CD8-positive, alpha-beta memory T cell (primary cell): ENCODE data around the gene ARAF. TPM values are rescaled to one million over a fixed set of nuclear protein-coding genes. Genes with fewer than 3 reads are reported as not detected.

Experiments
- CTCF ChIA-PET: fragments of 350-600 bp; sonication (Branson Sonifier 250); formaldehyde crosslinking; loops from one replicate; lab custom pipeline; 2021; ENCODE audit warnings: antibody characterized with exemption; lab: Charles Lee
- POLR2A ChIA-PET: fragments of 350-600 bp; sonication (Branson Sonifier 250); formaldehyde crosslinking; loops from one replicate; lab custom pipeline; 2021; ENCODE audit warnings: antibody characterized with exemption; lab: Charles Lee
- DNase-seq, 5 donors: peaks; one replicate each; pipeline versions ENCODE4 v3.0.0 to v3.0.0-alpha.2; 2020 to 2022; ENCODE audit warnings: mixed read lengths in 1 of 5
- H3K27ac ChIP-seq: one replicate; pipeline ENCODE4 v1.7.0; 2013; ENCODE audit warnings: low read depth, mild to moderate bottlenecking, low read length, moderate library complexity
- H3K27me3 ChIP-seq: 2 replicates; pipeline ENCODE4 v1.7.0; 2013; ENCODE audit warnings: low read length, mild to moderate bottlenecking; ENCODE audit not compliant: insufficient read depth, poor library complexity, severe bottlenecking
- H3K36me3 ChIP-seq: 2 replicates; pipeline ENCODE4 v1.7.0; 2013; ENCODE audit warnings: mild to moderate bottlenecking, low read length, moderate library complexity; ENCODE audit not compliant: insufficient read depth
- H3K4me1 ChIP-seq: 2 replicates; pipeline ENCODE4 v1.7.0; 2013; ENCODE audit warnings: mild to moderate bottlenecking, low read length, moderate library complexity; ENCODE audit not compliant: insufficient read depth
- H3K4me3 ChIP-seq: 2 replicates; pipeline ENCODE4 v1.7.0; 2013; ENCODE audit warnings: mild to moderate bottlenecking, low read length
- H3K9me3 ChIP-seq: 2 replicates; pipeline ENCODE4 v1.7.0; 2013; ENCODE audit warnings: mild to moderate bottlenecking, low read length
- H3K27ac Mint-ChIP-seq, 8 donors: one replicate each; pipeline ENCODE4 v1.8.0; 2020 to 2021; ENCODE audit warnings: mixed read lengths in 8 of 8, mild to moderate bottlenecking in 6 of 8, inconsistent platforms in 3 of 8, moderate library complexity in 3 of 8
- H3K27me3 Mint-ChIP-seq, 2 donors: one replicate each; pipeline ENCODE4 v1.8.0; 2020 to 2021; ENCODE audit warnings: mixed read lengths in 2 of 2, mild to moderate bottlenecking in 1 of 2, moderate library complexity in 1 of 2
- H3K36me3 Mint-ChIP-seq, 3 donors: one replicate each; pipeline ENCODE4 v1.8.0; 2020 to 2021; ENCODE audit warnings: mixed read lengths in 3 of 3, inconsistent platforms in 1 of 3, mild to moderate bottlenecking in 1 of 3
- H3K4me1 Mint-ChIP-seq, 3 donors: one replicate each; pipeline ENCODE4 v1.8.0; 2020 to 2021; ENCODE audit warnings: mixed read lengths in 3 of 3, inconsistent platforms in 1 of 3, mild to moderate bottlenecking in 1 of 3
- H3K4me3 Mint-ChIP-seq, 7 donors: one replicate each; pipeline ENCODE4 v1.8.0; 2020 to 2021; ENCODE audit warnings: mixed read lengths in 7 of 7, mild to moderate bottlenecking in 6 of 7, moderate library complexity in 4 of 7, inconsistent platforms in 2 of 7
- H3K9me3 Mint-ChIP-seq, 5 donors: one replicate each; pipeline ENCODE4 v1.8.0; 2020 to 2022; ENCODE audit warnings: mixed read lengths in 5 of 5, mild to moderate bottlenecking in 3 of 5, moderate library complexity in 2 of 5, inconsistent platforms in 1 of 5
- polyA plus RNA-seq: library from polyadenylated mRNA; unstranded; fragments of 300-500 nt; fragmentation: Illumina TruSeq; gene quantifications from one replicate; pipeline ENCODE4 v1.2.3, GENCODE V29; 2021
- total RNA-seq, 2 experiments: library from RNA; stranded (reverse); gene quantifications; one replicate each; pipeline ENCODE4 v1.2.3, GENCODE V29; 2021

The ARAF gene
- total and polyA plus RNA-seq, 3 experiments from 2014 or later = 85.0 to 99.4 (median 88.6) TPM

DNA sequence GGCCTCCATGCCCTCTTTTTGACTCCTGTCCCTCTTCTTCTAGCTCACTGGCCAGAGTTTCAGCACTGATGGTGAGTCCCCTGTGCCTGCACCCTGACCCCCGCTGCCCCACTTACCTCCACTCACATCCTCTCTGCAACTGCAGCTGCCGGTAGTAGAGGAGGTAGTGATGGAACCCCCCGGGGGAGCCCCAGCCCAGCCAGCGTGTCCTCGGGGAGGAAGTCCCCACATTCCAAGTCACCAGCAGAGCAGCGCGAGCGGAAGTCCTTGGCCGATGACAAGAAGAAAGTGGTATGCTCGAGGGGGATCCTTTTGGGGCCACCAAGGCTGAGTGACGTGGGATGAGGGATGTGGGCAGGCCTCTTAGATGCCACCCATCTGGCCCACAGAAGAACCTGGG is 5.8 kb downstream of the ARAF start:
- no peaks in the 10 kb centered on the region for H3K9me3 Mint-ChIP-seq
- H3K4me1 Mint-ChIP-seq = peaks cover 21 to 37% (median 21%) of the 10 kb centered on the region in 3 donors
- no peak overlapping the region for H3K4me3 Mint-ChIP-seq

DNA sequence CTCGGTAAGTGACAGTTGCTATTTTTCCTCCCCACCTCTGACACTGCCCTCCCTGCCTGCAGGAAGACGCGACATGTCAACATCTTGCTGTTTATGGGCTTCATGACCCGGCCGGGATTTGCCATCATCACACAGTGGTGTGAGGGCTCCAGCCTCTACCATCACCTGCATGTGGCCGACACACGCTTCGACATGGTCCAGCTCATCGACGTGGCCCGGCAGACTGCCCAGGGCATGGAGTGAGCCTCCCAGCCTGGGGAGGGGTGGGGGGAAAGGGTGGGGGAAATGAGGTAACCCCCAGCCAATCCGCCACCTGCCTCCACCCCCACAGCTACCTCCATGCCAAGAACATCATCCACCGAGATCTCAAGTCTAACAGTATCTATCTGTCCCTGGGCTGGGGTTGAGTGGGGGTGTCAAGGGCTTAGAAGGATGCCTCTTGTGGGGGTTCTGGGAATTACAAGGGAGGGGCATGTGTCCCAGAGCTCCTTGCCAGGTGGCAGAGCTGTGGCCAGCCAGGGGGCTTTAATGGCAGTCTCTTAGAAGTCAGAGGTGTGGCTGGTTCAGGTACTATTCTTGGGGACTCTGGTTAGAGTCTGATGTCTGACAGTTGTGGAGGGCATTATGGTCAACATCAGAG is 7.8 kb downstream of the ARAF start:
- ChIA-PET CTCF (interaction anchor here (0.7 kb wide), 1 partner anchor 13 kb away, joined by 3 read pairs; no protein-coding TSS in a partner anchor), POLR2A (interaction anchor here (0.5 kb wide), 1 partner anchor 11 kb away, joined by 4 read pairs; no protein-coding TSS in a partner anchor)
- Histone ChIP-seq H3K36me3 (peaks cover 42% of the 10 kb centered on the region), H3K27me3 (no peaks in the 10 kb centered on the region), H3K9me3 (no peaks in the 10 kb centered on the region), H3K27ac (no peak overlapping the region), H3K4me1 (peaks cover 9% of the 10 kb centered on the region), H3K4me3 (no peak overlapping the region)
- Mint-ChIP-seq H3K9me3 (no peaks in the 10 kb centered on the region), H3K27ac (no peak overlapping the region), H3K36me3 (peaks cover 8 to 76% (median 10%) of the 10 kb centered on the region in 3 donors), H3K27me3 (peaks cover 6 to 13% of the 10 kb centered on the region in 2 donors), H3K4me3 (no peak overlapping the region), H3K4me1 (peaks cover 13 to 31% (median 18%) of the 10 kb centered on the region in 3 donors)
- peak in 3 of 5 donors; percentile 7 to 40 (median 25) for DNase-seq

More for the DNA sequence above, 5.8 kb downstream of the ARAF start:
- DNase-seq = no peak
- no peak overlapping the region for H3K27ac ChIP-seq
- POLR2A ChIA-PET = no interaction called here
- CTCF ChIA-PET = no interaction called here
- no peak overlapping the region for H3K4me3 ChIP-seq
- H3K36me3 ChIP-seq = peaks cover 42% of the 10 kb centered on the region
- H3K9me3 ChIP-seq = no peaks in the 10 kb centered on the region
- peaks cover 27% of the 10 kb centered on the region for H3K4me1 ChIP-seq
- Mint-ChIP-seq H3K27me3 (peaks cover 0 to 13% of the 10 kb centered on the region in 2 donors), H3K27ac (no peak overlapping the region), H3K36me3 (peaks cover 4 to 86% (median 10%) of the 10 kb centered on the region in 3 donors)
- H3K27me3 ChIP-seq = no peaks in the 10 kb centered on the region

DNA sequence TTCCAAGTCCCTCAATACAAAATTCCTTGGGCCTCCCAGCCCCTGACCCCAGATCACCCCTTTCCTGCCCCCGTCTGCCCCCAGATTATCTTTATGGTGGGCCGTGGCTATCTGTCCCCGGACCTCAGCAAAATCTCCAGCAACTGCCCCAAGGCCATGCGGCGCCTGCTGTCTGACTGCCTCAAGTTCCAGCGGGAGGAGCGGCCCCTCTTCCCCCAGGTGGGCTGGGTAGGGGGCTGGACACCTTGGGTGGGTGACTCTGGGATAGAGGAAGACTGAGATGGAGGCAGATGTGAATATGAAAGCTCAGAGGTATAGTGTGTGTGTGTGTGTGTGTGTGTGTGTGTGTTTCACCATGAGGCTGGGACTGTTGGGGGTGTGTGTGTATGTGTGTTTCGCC is 9.8 kb downstream of the ARAF start:
- peaks cover 5 to 20% (median 12%) of the 10 kb centered on the region in 3 donors for H3K4me1 Mint-ChIP-seq
- ChIA-PET POLR2A (no interaction called here), CTCF (no interaction called here)

DNA sequence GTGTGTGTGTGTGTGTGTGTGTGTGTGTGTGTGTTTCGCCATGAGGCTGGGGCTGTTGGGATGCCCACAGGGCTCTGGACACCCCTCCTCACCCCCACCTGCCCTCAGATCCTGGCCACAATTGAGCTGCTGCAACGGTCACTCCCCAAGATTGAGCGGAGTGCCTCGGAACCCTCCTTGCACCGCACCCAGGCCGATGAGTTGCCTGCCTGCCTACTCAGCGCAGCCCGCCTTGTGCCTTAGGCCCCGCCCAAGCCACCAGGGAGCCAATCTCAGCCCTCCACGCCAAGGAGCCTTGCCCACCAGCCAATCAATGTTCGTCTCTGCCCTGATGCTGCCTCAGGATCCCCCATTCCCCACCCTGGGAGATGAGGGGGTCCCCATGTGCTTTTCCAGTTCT is 10.2 kb downstream of the ARAF start:
- POLR2A ChIA-PET = no interaction called here
- H3K4me1 Mint-ChIP-seq = peaks cover 5 to 20% (median 12%) of the 10 kb centered on the region in 3 donors

More for the DNA sequence above, 9.8 kb downstream of the ARAF start:
- H3K4me1 ChIP-seq = no peaks in the 10 kb centered on the region
- H3K27ac ChIP-seq = no peak overlapping the region
- no peaks in the 10 kb centered on the region for H3K9me3 Mint-ChIP-seq
- no peak for DNase-seq
- H3K9me3 ChIP-seq = no peaks in the 10 kb centered on the region
- H3K27me3 ChIP-seq = no peaks in the 10 kb centered on the region
- H3K36me3 Mint-ChIP-seq = peaks cover 8 to 62% (median 10%) of the 10 kb centered on the region in 3 donors
- H3K36me3 ChIP-seq = peaks cover 30% of the 10 kb centered on the region
- no peak overlapping the region for H3K4me3 ChIP-seq
- peak overlapping the region in 1 of 8 donors; percentile 70 for H3K27ac Mint-ChIP-seq
- H3K4me3 Mint-ChIP-seq = no peak overlapping the region
- H3K27me3 Mint-ChIP-seq = peaks cover 6 to 13% of the 10 kb centered on the region in 2 donors

DNA sequence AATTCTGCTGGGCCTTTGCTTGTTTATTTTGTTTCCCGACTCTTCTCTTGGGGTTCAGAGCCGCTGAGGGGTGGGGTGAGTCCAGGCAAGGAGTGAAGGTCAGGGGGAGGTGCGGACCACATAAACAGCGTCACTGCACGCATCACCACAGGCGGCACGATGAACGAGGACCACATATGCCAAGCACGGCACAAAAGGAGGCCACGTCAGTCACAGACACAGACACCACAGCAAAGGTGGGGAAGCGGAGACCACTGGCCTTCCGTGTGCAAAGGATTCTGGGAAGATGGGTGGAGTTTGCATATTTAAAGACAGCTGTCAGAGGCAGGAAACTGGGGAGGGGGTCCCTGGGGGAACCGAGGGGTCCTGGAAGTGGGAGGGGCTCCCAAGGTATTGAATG is 10.9 kb downstream of the ARAF start:
- H3K9me3 ChIP-seq = no peaks in the 10 kb centered on the region
- DNase-seq = no peak
- peaks cover 25% of the 10 kb centered on the region for H3K36me3 ChIP-seq
- CTCF ChIA-PET = no interaction called here
- H3K4me3 ChIP-seq = no peak overlapping the region
- no peak overlapping the region for H3K27ac ChIP-seq
- peak overlapping the region in 2 of 8 donors; percentile 17 to 45 for H3K27ac Mint-ChIP-seq
- H3K4me1 ChIP-seq = no peaks in the 10 kb centered on the region
- H3K4me1 Mint-ChIP-seq = peaks cover 5 to 17% (median 12%) of the 10 kb centered on the region in 3 donors
- H3K4me3 Mint-ChIP-seq = no peak overlapping the region
- H3K27me3 ChIP-seq = no peaks in the 10 kb centered on the region
- no peaks in the 10 kb centered on the region for H3K9me3 Mint-ChIP-seq
- peaks cover 7 to 54% (median 8%) of the 10 kb centered on the region in 3 donors for H3K36me3 Mint-ChIP-seq
- peaks cover 6 to 14% of the 10 kb centered on the region in 2 donors for H3K27me3 Mint-ChIP-seq
- POLR2A ChIA-PET = no interaction called here

More for the DNA sequence above, 10.2 kb downstream of the ARAF start:
- Mint-ChIP-seq H3K9me3 (no peaks in the 10 kb centered on the region), H3K27ac (peak overlapping the region in 2 of 8 donors; percentile 45 to 70), H3K36me3 (peaks cover 8 to 60% (median 8%) of the 10 kb centered on the region in 3 donors), H3K27me3 (peaks cover 6 to 15% of the 10 kb centered on the region in 2 donors), H3K4me3 (no peak overlapping the region)
- Histone ChIP-seq H3K4me1 (no peaks in the 10 kb centered on the region), H3K9me3 (no peaks in the 10 kb centered on the region), H3K27me3 (no peaks in the 10 kb centered on the region), H3K27ac (no peak overlapping the region), H3K36me3 (peaks cover 30% of the 10 kb centered on the region), H3K4me3 (no peak overlapping the region)
- CTCF ChIA-PET = no interaction called here
- no peak for DNase-seq

DNA sequence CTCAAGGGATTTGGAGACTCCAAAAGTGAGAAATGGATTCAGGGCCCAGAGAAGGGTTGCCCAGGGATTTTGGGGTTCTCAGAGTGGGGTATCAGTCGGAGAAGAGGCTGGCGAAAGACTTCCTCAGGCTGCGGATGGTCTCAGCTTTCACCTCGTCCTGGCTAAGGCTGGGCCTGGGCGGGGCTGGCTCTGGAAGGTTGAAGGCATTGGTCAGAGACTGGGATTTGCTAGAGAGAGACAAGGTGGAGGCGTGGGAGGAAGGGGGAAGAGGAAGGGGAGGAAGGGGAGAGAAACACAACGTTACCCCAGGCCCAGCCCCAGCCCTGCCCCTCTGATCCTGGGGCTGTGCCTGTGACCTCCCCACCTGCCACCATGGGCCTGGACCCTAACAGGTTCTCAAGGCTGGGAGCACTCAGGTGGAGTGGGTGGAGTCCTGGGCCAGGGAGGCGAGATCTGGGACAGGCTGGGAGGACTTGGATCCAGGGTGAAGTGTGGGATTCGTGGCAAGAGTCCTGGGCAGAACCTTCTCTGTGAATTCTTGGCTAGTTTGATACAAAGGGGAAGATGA is 11.9 kb downstream of the ARAF start:
- no peaks in the 10 kb centered on the region for H3K4me1 ChIP-seq
- Mint-ChIP-seq H3K4me1 (peaks cover 5 to 13% (median 10%) of the 10 kb centered on the region in 3 donors), H3K4me3 (peak overlapping the region in 1 of 7 donors; percentile 27), H3K27me3 (peaks cover 6 to 17% of the 10 kb centered on the region in 2 donors), H3K36me3 (peaks cover 7 to 44% (median 8%) of the 10 kb centered on the region in 3 donors), H3K9me3 (no peaks in the 10 kb centered on the region), H3K27ac (peak overlapping the region in 1 of 8 donors; percentile 50)
- H3K9me3 ChIP-seq = no peaks in the 10 kb centered on the region
- no peaks in the 10 kb centered on the region for H3K27me3 ChIP-seq
- ChIA-PET POLR2A (no interaction called here), CTCF (no interaction called here)
- DNase-seq = no peak
- H3K27ac ChIP-seq = no peak overlapping the region
- no peak overlapping the region for H3K4me3 ChIP-seq
- H3K36me3 ChIP-seq = peaks cover 15% of the 10 kb centered on the region

DNA sequence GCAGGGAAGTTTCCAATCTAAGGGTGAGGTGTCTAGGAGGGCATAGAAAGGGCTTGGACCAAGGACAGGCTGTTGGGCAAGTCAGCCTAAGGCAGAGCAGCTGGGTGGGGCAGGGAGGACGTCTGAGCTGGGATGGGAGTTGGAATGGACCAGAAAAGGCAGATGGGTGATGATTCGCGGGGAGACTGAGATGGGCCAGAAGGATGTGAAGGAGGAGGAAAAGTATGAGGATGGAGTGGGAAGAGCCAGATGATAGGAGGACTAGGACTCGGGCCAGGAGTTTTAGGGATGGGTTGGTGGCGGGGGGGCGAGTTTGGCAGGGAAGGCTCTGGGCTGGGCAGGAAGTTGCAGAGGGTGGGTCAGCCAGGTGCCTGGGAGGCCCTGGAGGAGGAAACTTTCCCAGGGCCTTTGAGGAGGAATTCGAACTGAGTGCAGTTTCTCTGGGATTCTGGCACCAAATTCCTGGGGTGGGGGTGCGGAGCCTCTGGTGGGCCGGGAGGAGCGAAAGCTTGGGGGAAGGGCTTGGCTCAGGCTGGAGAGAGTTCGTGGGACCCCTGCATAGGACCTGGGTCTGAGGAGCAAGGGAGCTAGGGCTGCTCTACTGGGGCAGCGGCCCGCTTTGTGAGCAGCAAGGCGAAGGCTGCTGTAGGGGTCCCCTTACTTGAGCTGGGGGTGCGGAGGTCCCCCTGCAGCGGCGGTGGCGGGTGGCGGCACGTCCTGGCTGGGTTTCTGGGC is 12.5 kb downstream of the ARAF start:
- Mint-ChIP-seq H3K27me3 (peaks cover 6 to 21% of the 10 kb centered on the region in 2 donors), H3K36me3 (peaks cover 7 to 37% (median 8%) of the 10 kb centered on the region in 3 donors), H3K9me3 (no peaks in the 10 kb centered on the region), H3K4me1 (peaks cover 5 to 16% (median 10%) of the 10 kb centered on the region in 3 donors), H3K4me3 (peak overlapping the region in 3 of 7 donors; percentile 27 to 84 (median 37)), H3K27ac (peak overlapping the region in 2 of 8 donors; percentile 12 to 50)
- ChIA-PET CTCF (no interaction called here), POLR2A (no interaction called here)
- Histone ChIP-seq H3K27me3 (no peaks in the 10 kb centered on the region), H3K36me3 (peaks cover 9% of the 10 kb centered on the region), H3K9me3 (no peaks in the 10 kb centered on the region), H3K4me3 (no peak overlapping the region), H3K27ac (no peak overlapping the region), H3K4me1 (no peaks in the 10 kb centered on the region)
- no peak for DNase-seq
